GM12878 (cell line): ENCODE measurements around the gene LRSAM1. TPM values are rescaled to one million over a fixed set of nuclear protein-coding genes. Genes with fewer than 3 reads are reported as not detected.

ENCODE experiments used
- ATAC-seq: fragments of 200-7000 bp; cut with Tn5 transposase; 3 replicates; pipeline ENCODE4 v1.9.1; 2020; ENCODE audit warnings: mild to moderate bottlenecking, moderate library complexity
- BruUV-seq: library from RNA; stranded (reverse); fragments of 400-500 nt; replicated peaks from 2 replicates; lab custom pipeline; 2021; lab: Mats Ljungman, UMichigan
- CTCF ChIA-PET: fragments of 300-600 bp; sonication (Branson Sonifier 250); formaldehyde crosslinking; extraction: SDS; loops from one replicate; lab custom pipeline; 2021; ENCODE audit warnings: inconsistent platforms; lab: Yijun Ruan, JAX
- POLR2A ChIA-PET: fragments of 350-600 bp; formaldehyde crosslinking; extraction: SDS; loops from one replicate; lab custom pipeline; 2021; ENCODE audit warnings: inconsistent platforms; lab: Charles Lee
- RAD21 ChIA-PET: fragments of 300-600 bp; sonication (Branson Sonifier 250); formaldehyde crosslinking; loops from one replicate; lab custom pipeline; 2023; ENCODE audit warnings: antibody characterized with exemption; ENCODE audit not compliant: unreplicated experiment; lab: Charles Lee
- SMC1A ChIA-PET: fragments of 300-600 bp; sonication (Branson Sonifier 250); formaldehyde crosslinking; loops from one replicate; lab custom pipeline; 2023; ENCODE audit not compliant: unreplicated experiment, uncharacterized antibody; lab: Charles Lee
- DNase-seq: peaks from one replicate; pipeline ENCODE4 v3.0.0-alpha.2; 2011; ENCODE audit warnings: low read depth, low spot score
- FAIRE-seq: peaks from 3 replicates; lab custom pipeline; 2011; peaks lifted over from hg19 to GRCh38; lab: Jason Lieb, UNC
- H2AFZ ChIP-seq: 2 replicates; pipeline ENCODE4 v1.6.0; 2011; ENCODE audit warnings: low read depth, low read length, control low read depth; ENCODE audit not compliant: control insufficient read depth
- H3K27ac ChIP-seq: 2 replicates; pipeline ENCODE4 v1.5.1; 2011; ENCODE audit warnings: control low read depth; ENCODE audit not compliant: control insufficient read depth, insufficient read depth
- H3K27me3 ChIP-seq, 2 experiments: replicated peaks in 1 of 2; 2 replicates each; pipeline versions ENCODE4 v1.6.0 to v1.6.1; 2011; ENCODE audit warnings: low read length in 1 of 2; ENCODE audit not compliant: control insufficient read depth in 2 of 2, insufficient read depth in 2 of 2
- H3K36me3 ChIP-seq, 2 experiments: 2 replicates each; pipeline ENCODE4 v1.5.1; 2011; ENCODE audit warnings: low read length in 1 of 2; ENCODE audit not compliant: control insufficient read depth in 2 of 2, insufficient read depth in 2 of 2
- H3K4me1 ChIP-seq: 2 replicates; pipeline ENCODE4 v1.6.1; 2011; ENCODE audit warnings: mild to moderate bottlenecking, low read length, moderate library complexity, mixed read lengths; ENCODE audit not compliant: control insufficient read depth, insufficient read depth
- H3K4me2 ChIP-seq: 2 replicates; pipeline ENCODE4 v1.6.0; 2011; ENCODE audit warnings: control low read depth; ENCODE audit not compliant: control insufficient read depth, insufficient read depth
- H3K4me3 ChIP-seq: fragments of 200-600 bp; sonication (generic); 2 replicates; pipeline ENCODE4 v1.5.1; 2016
- H3K79me2 ChIP-seq: 2 replicates; pipeline ENCODE4 v1.6.0; 2011; ENCODE audit warnings: low read length; ENCODE audit not compliant: control insufficient read depth, insufficient read depth
- H3K9ac ChIP-seq: 2 replicates; pipeline ENCODE4 v1.8.0; 2011; ENCODE audit warnings: low read length, control low read depth, mixed read lengths; ENCODE audit not compliant: control insufficient read depth, insufficient read depth
- H3K9me3 ChIP-seq: replicated peaks from 3 replicates; pipeline ENCODE4 v1.5.1; 2011; ENCODE audit warnings: mild to moderate bottlenecking, low read length; ENCODE audit not compliant: control insufficient read depth, insufficient read depth
- H4K20me1 ChIP-seq: 2 replicates; pipeline ENCODE4 v1.6.0; 2011; ENCODE audit not compliant: control insufficient read depth, insufficient read depth
- ATF2 ChIP-seq: IDR thresholded peaks from 2 replicates; pipeline ENCODE4 v1.6.1; 2012; ENCODE audit warnings: low read length, inconsistent platforms
- CEBPZ ChIP-seq: fragments of 150-350 bp; IDR thresholded peaks from 2 replicates; pipeline ENCODE4 v1.6.1; 2016; ENCODE audit warnings: low read depth, low read length
- CTCF ChIP-seq, 3 experiments: IDR thresholded peaks in 2 of 3; conservative IDR thresholded peaks in 1 of 3; 2 replicates each; pipeline ENCODE4 v1.5.1; 2011; ENCODE audit warnings: low read depth in 3 of 3, low read length in 3 of 3, mild to moderate bottlenecking in 3 of 3, control low read depth in 2 of 3, moderate library complexity in 2 of 3, inconsistent platforms in 1 of 3, mixed read lengths in 1 of 3; ENCODE audit not compliant: control insufficient read depth in 2 of 3, insufficient read depth in 1 of 3; ENCODE audit errors: extremely low read depth in 1 of 3
- HSF1 ChIP-seq: fragments of 150-350 bp; IDR thresholded peaks from 2 replicates; pipeline ENCODE4 v1.6.1; 2014; ENCODE audit warnings: mild to moderate bottlenecking, low read depth, low read length
- MTA2 ChIP-seq: fragments of 450-650 bp; IDR thresholded peaks from 2 replicates; pipeline ENCODE4 v1.6.1; 2016; ENCODE audit warnings: low read depth, mild to moderate bottlenecking, moderate library complexity
- NBN ChIP-seq: fragments of 450-650 bp; IDR thresholded peaks from 2 replicates; pipeline ENCODE4 v1.6.1; 2016
- NR2C1 ChIP-seq: fragments of 450-650 bp; IDR thresholded peaks from 2 replicates; pipeline ENCODE4 v1.6.1; 2017; ENCODE audit warnings: antibody characterized with exemption, mild to moderate bottlenecking, moderate library complexity
- NR2F1 ChIP-seq: fragments of 450-650 bp; conservative IDR thresholded peaks from 2 replicates; pipeline ENCODE4 v1.6.1; 2017; ENCODE audit warnings: mild to moderate bottlenecking
- PAX5 ChIP-seq: IDR thresholded peaks from 2 replicates; pipeline ENCODE4 v1.6.1; 2011; ENCODE audit warnings: low read depth, low read length, borderline replicate concordance
- RAD21 ChIP-seq: IDR thresholded peaks from 2 replicates; pipeline ENCODE4 v1.6.1; 2011; ENCODE audit warnings: mild to moderate bottlenecking, low read depth, low read length, moderate library complexity; ENCODE audit not compliant: insufficient read depth
- RUNX3 ChIP-seq: IDR thresholded peaks from 2 replicates; pipeline ENCODE4 v1.6.1; 2012; ENCODE audit warnings: low read length, inconsistent platforms
- SMC3 ChIP-seq: IDR thresholded peaks from 2 replicates; pipeline ENCODE4 v1.6.1; 2011; ENCODE audit warnings: low read length, improper control_type of control experiment, borderline replicate concordance
- STAT1 ChIP-seq: fragments of 450-650 bp; conservative IDR thresholded peaks from 2 replicates; pipeline ENCODE4 v1.6.1; 2014; ENCODE audit warnings: antibody characterized with exemption, mild to moderate bottlenecking
- TCF3 ChIP-seq: IDR thresholded peaks from 2 replicates; pipeline ENCODE4 v1.6.1; 2012; ENCODE audit warnings: low read depth, mild to moderate bottlenecking, low read length, borderline replicate concordance; ENCODE audit not compliant: insufficient read depth
- WGBS: methylation state at CpG from one replicate; pipeline ENCODE4 v1.1.6; 2016; ENCODE audit warnings: low lambda C conversion rate; ENCODE audit not compliant: insufficient replicate concordance, insufficient coverage; ENCODE audit errors: missing lambda C conversion rate; 5-methylcytosine and 5-hydroxymethylcytosine counted together
- in situ Hi-C: fragments of 300-500 bp; cut with MboI; formaldehyde crosslinking; loops from 9 replicates; pipeline ENCODE4 v1.14.3; 2018; ENCODE audit warnings: mixed read lengths
- intact Hi-C: fragments of 100-400 bp; cut with micrococcal nuclease; formaldehyde crosslinking; loops from one replicate; pipeline ENCODE4 v1.14.2; 2022; ENCODE audit not compliant: unreplicated experiment
- polyA plus RNA-seq, 11 experiments: library from polyadenylated mRNA; depleted of rRNA in 4 of 11; unstranded in 6 of 11; stranded (reverse) in 5 of 11; fragments of >200 nt; fragmentation: Nextera tagmentation in 4 of 11; fragmentation: Illumina TruSeq in 1 of 11; extraction: Ambion mirVana in 4 of 11; extraction: Trizol in 1 of 11; gene quantifications; 1 replicate in 1 of 11; 2 replicates in 10 of 11; pipeline versions ENCODE4 v1.2.1 to v1.2.3, GENCODE V29; 2011 to 2016; ENCODE audit warnings: inconsistent platforms in 2 of 11, missing spikeins in 2 of 11, low read depth in 1 of 11
- total RNA-seq, 4 experiments: library from RNA; depleted of rRNA in 3 of 4; stranded (reverse); fragments of >200 nt in 3 of 4; fragmentation: Illumina TruSeq in 1 of 4; extraction: Trizol in 1 of 4; gene quantifications; 2 replicates each; pipeline versions ENCODE4 v1.2.1 to v1.2.3, GENCODE V29; 2013 to 2021

Gene LRSAM1
- total and polyA plus RNA-seq, 10 of the 15 experiments (the other 5 are each of a cell fraction or from before 2014, with no cell fraction given), result 0.14 to 23.4 (median 11.7) TPM

- ATAC-seq, result peak; percentile 89
- POLR2A ChIA-PET, result no interaction called here
- no peak overlapping the region for H3K4me2 ChIP-seq
- H3K9ac ChIP-seq, result no peak overlapping the region
- H3K36me3 ChIP-seq, result no peaks in the 10 kb centered on the region
- no peak overlapping the region for H3K4me3 ChIP-seq
- H3K79me2 ChIP-seq, result no peaks in the 10 kb centered on the region
- H3K4me1 ChIP-seq, result no peaks in the 10 kb centered on the region
- H2AFZ ChIP-seq, result no peak overlapping the region
- CTCF ChIA-PET, result interaction anchor here (1.0 to 3.8 kb wide), 8 partner anchors 20 to 229 kb away, joined by 3 to 31 read pairs (median 4); partner anchors contain the start of gene TOR2A
- no peak for DNase-seq
- no peak overlapping the region for H3K27ac ChIP-seq
- FAIRE-seq, result no peak
- H3K27me3 ChIP-seq, result no peaks in the 10 kb centered on the region
- intact Hi-C loops, result loop anchor here (2.0 kb wide), 2 partner anchors 365 to 413 kb away; no protein-coding TSS in a partner anchor
- SMC1A ChIA-PET, result interaction anchor here (0.6 to 2.2 kb wide), 6 partner anchors 46 to 229 kb away, joined by 3 to 8 read pairs (median 4); partner anchors contain the start of gene TOR2A
- no peaks in the 10 kb centered on the region for H3K9me3 ChIP-seq
- BruUV-seq, result no TSS peak
- RAD21 ChIA-PET, result interaction anchor here (1.0 to 2.7 kb wide), 3 partner anchors 80 to 365 kb away, joined by 3 to 18 read pairs (median 13); partner anchors contain the start of gene TOR2A
- no peaks in the 10 kb centered on the region for H4K20me1 ChIP-seq
- in situ Hi-C loops, result no loop called here
- WGBS, result 16% methylated on average over 12 of the region's 16 CpGs
- no peak for TF ChIP-seq HSF1
- no peak for TF ChIP-seq TCF3
- no peak for TF ChIP-seq NR2F1
- peak; percentile 74 for TF ChIP-seq SMC3
- TF ChIP-seq RAD21, result peak; percentile 63
- TF ChIP-seq NR2C1, result no peak
- TF ChIP-seq STAT1, result no peak
- TF ChIP-seq PAX5, result no peak
- TF ChIP-seq ATF2, result no peak
- peak; percentile 54 to 73 (median 61) for TF ChIP-seq CTCF (IDR thresholded peaks at IDR 0.05 in 2 of 3, conservative IDR thresholded peaks at IDR 0.05 in 1 of 3; ENCODE audit: control insufficient read depth in 2 of 3, extremely low read depth in 1 of 3, insufficient read depth in 1 of 3, low read depth in 3 of 3, low read length in 3 of 3)
- no peak for TF ChIP-seq CEBPZ
- no peak for TF ChIP-seq MTA2
- no peak for TF ChIP-seq RUNX3
- no peak for TF ChIP-seq NBN
Observed at GRCh38 chr9:127505396-127506116, 54.2 kb downstream of the LRSAM1 start.
